Activated CD4-positive, CD25-positive, alpha-beta regulatory T cell treated with anti-CD3 and anti-CD28 coated beads, Interleukin-2, amount 50 U/mL, for 16 hours (primary cell): Measurements from ENCODE around the gene B9D2.
A peak's percentile ranks its signal among the peaks of the same experiment; 100 is the strongest.

ENCODE experiments used
- DNase-seq: peaks from one replicate; pipeline ENCODE4 v3.0.0-alpha.2; 2020; ENCODE audit warnings: low read depth, low spot score

B9D2 gene

GRCh38 chr19:41327576-41328156 is 36.3 kb downstream of the B9D2 start:
- peak; percentile 70 for DNase-seq

- DNase-seq: no peak
These were observed 36.8 kb downstream of the B9D2 start for GRCh38 chr19:41327076-41327575.

- DNase-seq: no peak
These were observed 37.8 kb downstream of the B9D2 start for GRCh38 chr19:41325947-41326706.

GRCh38 chr19:41325640-41325946 is 38.4 kb downstream of the B9D2 start:
- DNase-seq: no peak

- DNase-seq: no peak
These were observed 38.9 kb downstream of the B9D2 start for GRCh38 chr19:41324921-41325639.

- no peak for DNase-seq
These were observed 39.7 kb downstream of the B9D2 start for GRCh38 chr19:41324231-41324702.

GRCh38 chr19:41323430-41324125 is 40.4 kb downstream of the B9D2 start:
- no peak for DNase-seq

GRCh38 chr19:41323023-41323422 is 40.9 kb downstream of the B9D2 start:
- no peak for DNase-seq

GRCh38 chr19:41322451-41322850 is 41.5 kb downstream of the B9D2 start:
- DNase-seq: no peak

- no peak for DNase-seq
These were observed 42.2 kb downstream of the B9D2 start for GRCh38 chr19:41321600-41322270.

GRCh38 chr19:41321204-41321599 is 42.7 kb downstream of the B9D2 start:
- DNase-seq: no peak

GRCh38 chr19:41320568-41320967 is 43.4 kb downstream of the B9D2 start:
- no peak for DNase-seq

- DNase-seq: no peak
These were observed 43.8 kb downstream of the B9D2 start for GRCh38 chr19:41320185-41320518.

- no peak for DNase-seq
These were observed 44.3 kb downstream of the B9D2 start for GRCh38 chr19:41319500-41320184.

GRCh38 chr19:41318696-41319499 is 45.1 kb downstream of the B9D2 start:
- DNase-seq: no peak

GRCh38 chr19:41316306-41316920 is 47.5 kb downstream of the B9D2 start:
- DNase-seq: no peak

- DNase-seq: no peak
These were observed 52.3 kb downstream of the B9D2 start for GRCh38 chr19:41311613-41312012.

GRCh38 chr19:41311072-41311471 is 52.9 kb downstream of the B9D2 start:
- no peak for DNase-seq

- peak; percentile 76 for DNase-seq
These were observed 53.7 kb downstream of the B9D2 start, which contains the start of gene CCDC97 for GRCh38 chr19:41310033-41310831. Gene CCDC97, plus strand, starts transcription at chr19:41310172. Its CDS starts 139 bp downstream, at chr19:41310311.
